ENCODE data around the gene MEX3D.
"Not testable (repeated sequence)": the region's sequence is repeated elsewhere in the genome, so short reads cannot be mapped to it uniquely, and the experiment has no call there.

MEX3D gene

GRCh38 chr19:1553415-1553814 lies 14.7 kb downstream of the MEX3D start:
- DNase-seq (ENCODE audit: low read depth) = no peak
- H3K4me3 ChIP-seq (replicated peaks; ENCODE audit: low read depth, low read length) = no peak overlapping the region

GRCh38 chr19:1551068-1552040 lies 16.8 kb downstream of the MEX3D start:
- TF ChIP-seq CTCF (IDR thresholded peaks at IDR 0.05; ENCODE audit: low read length, missing control alignments) = no peak
- no peak for DNase-seq (ENCODE audit: low read depth)
- H3K4me3 ChIP-seq (replicated peaks; ENCODE audit: low read depth, low read length) = no peak overlapping the region

More at GRCh38 chr19:1553415-1553814, 14.7 kb downstream of the MEX3D start:
- no peak for TF ChIP-seq CTCF (IDR thresholded peaks at IDR 0.05; ENCODE audit: low read length, missing control alignments)

GRCh38 chr19:1549332-1549945 lies 18.7 kb downstream of the MEX3D start:
- no peak overlapping the region for H3K4me3 ChIP-seq (replicated peaks; ENCODE audit: low read depth, low read length)
- no peak for DNase-seq (ENCODE audit: low read depth)
- no peak for TF ChIP-seq CTCF (IDR thresholded peaks at IDR 0.05; ENCODE audit: low read length, missing control alignments)

GRCh38 chr19:1540365-1540925 lies 27.7 kb downstream of the MEX3D start:
- no peak for TF ChIP-seq CTCF (IDR thresholded peaks at IDR 0.05; ENCODE audit: low read length, missing control alignments)
- DNase-seq (ENCODE audit: low read depth) = no peak
- no peak overlapping the region for H3K4me3 ChIP-seq (replicated peaks; ENCODE audit: low read depth, low read length)

GRCh38 chr19:1539749-1540148 lies 28.4 kb downstream of the MEX3D start:
- DNase-seq (ENCODE audit: low read depth); H3K4me3 ChIP-seq (replicated peaks; ENCODE audit: low read depth, low read length): not testable (repeated sequence)

- H3K4me3 ChIP-seq (replicated peaks; ENCODE audit: low read depth, low read length) = no peak overlapping the region
- TF ChIP-seq CTCF (IDR thresholded peaks at IDR 0.05; ENCODE audit: low read length, missing control alignments) = no peak
- no peak for DNase-seq (ENCODE audit: low read depth)
Measured at GRCh38 chr19:1538978-1539377, 29.1 kb downstream of the MEX3D start.

- H3K4me3 ChIP-seq (replicated peaks; ENCODE audit: low read depth, low read length); DNase-seq (ENCODE audit: low read depth): not testable (repeated sequence)
Measured at GRCh38 chr19:1535699-1536098, 32.4 kb downstream of the MEX3D start.
